HepG2 (cell line): ENCODE results near the gene FKBP10. TPM values are rescaled to one million over a fixed set of nuclear protein-coding genes. Genes with fewer than 3 reads are reported as not detected.

Experiments
- ATAC-seq: fragments of 200-7000 bp; cut with Tn5 transposase; 3 replicates; pipeline ENCODE4 v1.9.1; 2020; ENCODE audit warnings: mild to moderate bottlenecking, moderate library complexity
- BruUV-seq: library from RNA; stranded (reverse); fragments of 400-500 nt; replicated peaks from 2 replicates; lab custom pipeline; 2021; lab: Mats Ljungman, UMichigan
- CTCF ChIA-PET: fragments of 300-600 bp; formaldehyde crosslinking; extraction: SDS; loops from one replicate; lab custom pipeline; 2021; ENCODE audit warnings: low total read pairs, inconsistent platforms, low intra/inter-chr PET ratio; lab: Yijun Ruan, JAX
- POLR2A ChIA-PET: fragments of 350-600 bp; sonication (Branson Sonifier 250); formaldehyde crosslinking; loops from one replicate; lab custom pipeline; 2020; ENCODE audit warnings: antibody characterized with exemption, inconsistent platforms; lab: Yijun Ruan, JAX
- DNase-seq: peaks from one replicate; pipeline ENCODE4 v3.0.0-alpha.2; 2015; ENCODE audit warnings: low spot score
- FAIRE-seq: peaks from 3 replicates; lab custom pipeline; 2011; peaks lifted over from hg19 to GRCh38; lab: Jason Lieb, UNC
- H2AFZ ChIP-seq: one replicate; pipeline ENCODE4 v1.6.1; 2011; ENCODE audit warnings: low read length, inconsistent platforms
- H3K27ac ChIP-seq: fragments of 300-600 bp; 3 replicates; pipeline ENCODE4 v1.8.0; 2011; ENCODE audit warnings: mixed run types, mild to moderate bottlenecking, mixed read lengths, low read length, inconsistent platforms; ENCODE audit not compliant: insufficient read depth; ENCODE audit errors: extremely low read length
- H3K27me3 ChIP-seq, 2 experiments: fragments of 200-600 bp in 1 of 2; 2 replicates in 1 of 2; 3 replicates in 1 of 2; pipeline versions ENCODE4 v1.6.0 to v1.8.0; 2011; ENCODE audit warnings: low read length in 2 of 2, mild to moderate bottlenecking in 2 of 2, moderate library complexity in 2 of 2, inconsistent platforms in 1 of 2; ENCODE audit not compliant: insufficient read depth in 2 of 2, control insufficient read depth in 1 of 2
- H3K36me3 ChIP-seq, 2 experiments: fragments of 200-600 bp in 1 of 2; replicated peaks in 1 of 2; 2 replicates in 1 of 2; 3 replicates in 1 of 2; pipeline versions ENCODE4 v1.5.1 to v1.8.0; 2011; ENCODE audit warnings: low read length in 2 of 2, inconsistent platforms in 1 of 2; ENCODE audit not compliant: insufficient read depth in 2 of 2, control insufficient read depth in 1 of 2
- H3K4me1 ChIP-seq: 2 replicates; pipeline ENCODE4 v1.5.1; 2012; ENCODE audit warnings: low read length, inconsistent platforms; ENCODE audit not compliant: insufficient read depth
- H3K4me2 ChIP-seq: 2 replicates; pipeline ENCODE4 v1.6.0; 2011; ENCODE audit warnings: low read depth, low read length, inconsistent platforms
- H3K4me3 ChIP-seq, 3 experiments: fragments of 200-600 bp in 1 of 3; sonication (generic), shearing (Covaris generic) in 1 of 3; replicated peaks in 1 of 3; 2 replicates each; pipeline ENCODE4 v1.5.1; 2011 to 2016; ENCODE audit warnings: low read length in 3 of 3, inconsistent platforms in 2 of 3, low read depth in 2 of 3, mild to moderate bottlenecking in 2 of 3, control low read depth in 1 of 3, mixed read lengths in 1 of 3; ENCODE audit not compliant: insufficient read depth in 1 of 3
- H3K79me2 ChIP-seq: one replicate; pipeline ENCODE4 v1.6.1; 2011; ENCODE audit warnings: low read length, inconsistent platforms; ENCODE audit not compliant: insufficient read depth
- H3K9ac ChIP-seq: 2 replicates; pipeline ENCODE4 v1.6.0; 2011; ENCODE audit warnings: mild to moderate bottlenecking, low read depth, low read length, inconsistent platforms; ENCODE audit not compliant: insufficient read depth
- H3K9me3 ChIP-seq: 2 replicates; pipeline ENCODE4 v1.5.1; 2012; ENCODE audit warnings: mild to moderate bottlenecking, low read length
- H4K20me1 ChIP-seq: 2 replicates; pipeline ENCODE4 v1.6.0; 2011; ENCODE audit warnings: inconsistent platforms, mild to moderate bottlenecking, low read length, moderate library complexity; ENCODE audit not compliant: insufficient read depth
- ARHGAP35 ChIP-seq: sonication (generic); formaldehyde crosslinking; IDR thresholded peaks from 2 replicates; pipeline ENCODE4 v1.9.0; 2022; ENCODE audit warnings: mild to moderate bottlenecking, inconsistent platforms, moderate library complexity, missing genetic modification reagents, borderline replicate concordance
- CHD4 ChIP-seq: fragments of 200-600 bp; sonication (generic); IDR thresholded peaks from 2 replicates; pipeline ENCODE4 v1.7.0; 2017; ENCODE audit warnings: mild to moderate bottlenecking, low read length, borderline replicate concordance
- NFATC3 ChIP-seq: sonication (generic); formaldehyde crosslinking; IDR thresholded peaks from 2 replicates; pipeline ENCODE4 v1.5.1; 2020; ENCODE audit warnings: mild to moderate bottlenecking, missing genetic modification reagents
- REL ChIP-seq: sonication (generic); formaldehyde crosslinking; conservative IDR thresholded peaks from 2 replicates; pipeline ENCODE4 v1.8.0; 2022; ENCODE audit warnings: mild to moderate bottlenecking, missing genetic modification reagents, moderate library complexity
- SATB2 ChIP-seq: sonication (generic); formaldehyde crosslinking; IDR thresholded peaks from 2 replicates; pipeline ENCODE4 v1.5.0; 2020; ENCODE audit warnings: missing genetic modification reagents
- SNAI1 ChIP-seq: sonication (generic); formaldehyde crosslinking; IDR thresholded peaks from 2 replicates; pipeline ENCODE4 v1.5.0; 2020; ENCODE audit warnings: mild to moderate bottlenecking, missing genetic modification reagents, borderline replicate concordance
- YEATS2 ChIP-seq: sonication (generic); formaldehyde crosslinking; IDR thresholded peaks from 2 replicates; pipeline ENCODE4 v1.4.0; 2020; ENCODE audit warnings: missing genetic modification reagents, borderline replicate concordance
- ZC3H13 ChIP-seq: sonication (generic); formaldehyde crosslinking; IDR thresholded peaks from 2 replicates; pipeline ENCODE4 v1.8.1; 2023; ENCODE audit warnings: mild to moderate bottlenecking, missing genetic modification reagents, moderate library complexity
- ZNF121 ChIP-seq: sonication (generic); formaldehyde crosslinking; IDR thresholded peaks from 2 replicates; pipeline ENCODE4 v1.5.0; 2020; ENCODE audit warnings: mild to moderate bottlenecking, missing genetic modification reagents
- ZNF234 ChIP-seq: sonication (generic); formaldehyde crosslinking; conservative IDR thresholded peaks from 2 replicates; pipeline ENCODE4 v1.5.1; 2020; ENCODE audit warnings: mild to moderate bottlenecking, missing genetic modification reagents
- ZNF292 ChIP-seq: sonication (generic); formaldehyde crosslinking; IDR thresholded peaks from 2 replicates; pipeline ENCODE4 v1.8.1; 2022; ENCODE audit warnings: mild to moderate bottlenecking, low read depth, missing genetic modification reagents, borderline replicate concordance
- ZNF296 ChIP-seq: sonication (generic); formaldehyde crosslinking; conservative IDR thresholded peaks from 2 replicates; pipeline ENCODE4 v1.5.0; 2020; ENCODE audit warnings: mild to moderate bottlenecking, missing genetic modification reagents
- ZNF432 ChIP-seq: sonication (generic); formaldehyde crosslinking; IDR thresholded peaks from 2 replicates; pipeline ENCODE4 v1.5.0; 2020; ENCODE audit warnings: missing genetic modification reagents, mild to moderate bottlenecking, borderline replicate concordance
- ZNF530 ChIP-seq: sonication (generic); formaldehyde crosslinking; IDR thresholded peaks from 2 replicates; pipeline ENCODE4 v1.5.0; 2020; ENCODE audit warnings: low read depth, mild to moderate bottlenecking, missing genetic modification reagents
- ZNF564 ChIP-seq: sonication (generic); formaldehyde crosslinking; IDR thresholded peaks from 2 replicates; pipeline ENCODE4 v1.8.1; 2023; ENCODE audit warnings: mild to moderate bottlenecking, missing genetic modification reagents
- ZNF740 ChIP-seq: sonication (generic); formaldehyde crosslinking; IDR thresholded peaks from 2 replicates; pipeline ENCODE4 v1.4.0; 2020; ENCODE audit warnings: missing genetic modification reagents
- ZNF841 ChIP-seq: sonication (generic); formaldehyde crosslinking; IDR thresholded peaks from 2 replicates; pipeline ENCODE4 v1.8.1; 2023; ENCODE audit warnings: missing genetic modification reagents, borderline replicate concordance
- WGBS: methylation state at CpG from one replicate; pipeline ENCODE4 v1.1.6; 2017; ENCODE audit warnings: low lambda C conversion rate; 5-methylcytosine and 5-hydroxymethylcytosine counted together
- in situ Hi-C: cut with HindIII; loops from 2 replicates; pipeline ENCODE4 v1.10.0; 2017; ENCODE audit warnings: low pct_unique_long_range_greater_than_20kb; ENCODE audit not compliant: extremely low pct_ligation_motif_present
- intact Hi-C: fragments of 100-400 bp; cut with micrococcal nuclease; formaldehyde crosslinking; loops from one replicate; pipeline ENCODE4 v1.10.0; 2022; ENCODE audit not compliant: unreplicated experiment
- polyA plus RNA-seq, 8 experiments: library from polyadenylated mRNA; depleted of rRNA in 3 of 8; stranded (reverse) in 7 of 8; unstranded in 1 of 8; fragments of >200 nt; fragmentation: Illumina TruSeq in 4 of 8; extraction: Trizol in 4 of 8; gene quantifications; 2 replicates each; pipeline versions ENCODE4 v1.2.1 to v1.2.3, GENCODE V29; 2011 to 2016; ENCODE audit warnings: low read depth in 4 of 8, missing spikeins in 1 of 8, mixed read lengths in 1 of 8; ENCODE audit not compliant: insufficient read depth in 1 of 8
- total RNA-seq, 5 experiments: library from RNA; depleted of rRNA; stranded (reverse); fragments of >200 nt; fragmentation: Illumina TruSeq; extraction: Trizol; gene quantifications; 2 replicates each; pipeline ENCODE4 v1.2.3, GENCODE V29; 2016; ENCODE audit warnings: low read depth in 1 of 5
- TF ChIP-seq, protein P1 (sequence below): sonication (generic); formaldehyde crosslinking; IDR thresholded peaks from 2 replicates; pipeline ENCODE4 v1.5.1; 2020; ENCODE audit warnings: mild to moderate bottlenecking, missing genetic modification reagents, moderate library complexity
- TF ChIP-seq, protein P2 (sequence below): sonication (generic); formaldehyde crosslinking; IDR thresholded peaks from 2 replicates; pipeline ENCODE4 v1.5.1; 2020; ENCODE audit warnings: missing genetic modification reagents, mild to moderate bottlenecking, borderline replicate concordance

The FKBP10 gene
- total and polyA plus RNA-seq, 2 of the 13 experiments (the other 11 are each of a cell fraction or from before 2014, with no cell fraction given): 149 to 573 TPM

- Histone ChIP-seq H3K36me3 (no peaks in the 10 kb centered on the region), H3K4me2 (peak overlapping the region; percentile 81), H3K27ac (peak overlapping the region; percentile 62), H3K27me3 (no peaks in the 10 kb centered on the region; a peak in 1 of 5 replicates), H3K79me2 (peaks cover 6% of the 10 kb centered on the region), H3K4me3 (peak overlapping the region; percentile 60 to 90 (median 71)), H2AFZ (no peak overlapping the region), H4K20me1 (peaks cover 3% of the 10 kb centered on the region), H3K4me1 (peaks cover 34% of the 10 kb centered on the region), H3K9ac (peak overlapping the region; percentile 71), H3K9me3 (no peaks in the 10 kb centered on the region)
- BruUV-seq: no TSS peak
- ATAC-seq (peak; percentile 5), FAIRE-seq (no peak), DNase-seq (no peak)
- ChIA-PET POLR2A (interaction anchor here (1.0 to 3.5 kb wide), 19 partner anchors 9 to 231 kb away, joined by 3 to 95 read pairs (median 7); partner anchors contain the start of genes DNAJC7, EIF1, HAP1 and KLHL11), CTCF (interaction anchor here (1.3 kb wide), 1 partner anchor 8 kb away, joined by 5 read pairs; no protein-coding TSS in a partner anchor)
- WGBS: 0% methylated on average over 14 of the region's 22 CpGs
- intact Hi-C loops (loop anchor here (1.0 kb wide), 2 partner anchors 9 to 13 kb away; no protein-coding TSS in a partner anchor), in situ Hi-C loops (no loop called here)
- no peak for TF ChIP-seq ZNF564
- TF ChIP-seq ZC3H13 (CRISPR knock-in tag): peak; percentile 82; the same call in 1 of the 2 replicates
- TF ChIP-seq, protein P1, sequence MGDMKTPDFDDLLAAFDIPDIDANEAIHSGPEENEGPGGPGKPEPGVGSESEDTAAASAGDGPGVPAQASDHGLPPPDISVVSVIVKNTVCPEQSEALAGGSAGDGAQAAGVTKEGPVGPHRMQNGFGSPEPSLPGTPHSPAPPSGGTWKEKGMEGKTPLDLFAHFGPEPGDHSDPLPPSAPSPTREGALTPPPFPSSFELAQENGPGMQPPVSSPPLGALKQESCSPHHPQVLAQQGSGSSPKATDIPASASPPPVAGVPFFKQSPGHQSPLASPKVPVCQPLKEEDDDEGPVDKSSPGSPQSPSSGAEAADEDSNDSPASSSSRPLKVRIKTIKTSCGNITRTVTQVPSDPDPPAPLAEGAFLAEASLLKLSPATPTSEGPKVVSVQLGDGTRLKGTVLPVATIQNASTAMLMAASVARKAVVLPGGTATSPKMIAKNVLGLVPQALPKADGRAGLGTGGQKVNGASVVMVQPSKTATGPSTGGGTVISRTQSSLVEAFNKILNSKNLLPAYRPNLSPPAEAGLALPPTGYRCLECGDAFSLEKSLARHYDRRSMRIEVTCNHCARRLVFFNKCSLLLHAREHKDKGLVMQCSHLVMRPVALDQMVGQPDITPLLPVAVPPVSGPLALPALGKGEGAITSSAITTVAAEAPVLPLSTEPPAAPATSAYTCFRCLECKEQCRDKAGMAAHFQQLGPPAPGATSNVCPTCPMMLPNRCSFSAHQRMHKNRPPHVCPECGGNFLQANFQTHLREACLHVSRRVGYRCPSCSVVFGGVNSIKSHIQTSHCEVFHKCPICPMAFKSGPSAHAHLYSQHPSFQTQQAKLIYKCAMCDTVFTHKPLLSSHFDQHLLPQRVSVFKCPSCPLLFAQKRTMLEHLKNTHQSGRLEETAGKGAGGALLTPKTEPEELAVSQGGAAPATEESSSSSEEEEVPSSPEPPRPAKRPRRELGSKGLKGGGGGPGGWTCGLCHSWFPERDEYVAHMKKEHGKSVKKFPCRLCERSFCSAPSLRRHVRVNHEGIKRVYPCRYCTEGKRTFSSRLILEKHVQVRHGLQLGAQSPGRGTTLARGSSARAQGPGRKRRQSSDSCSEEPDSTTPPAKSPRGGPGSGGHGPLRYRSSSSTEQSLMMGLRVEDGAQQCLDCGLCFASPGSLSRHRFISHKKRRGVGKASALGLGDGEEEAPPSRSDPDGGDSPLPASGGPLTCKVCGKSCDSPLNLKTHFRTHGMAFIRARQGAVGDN: peak; percentile 89; the same call in 1 of the 2 replicates
- no peak for TF ChIP-seq ZNF530 (CRISPR knock-in tag)
- 0 out of 2 replicates have a peak, but pooled peaks have one; percentile 46 for TF ChIP-seq CHD4
- no peak for TF ChIP-seq ARHGAP35 (CRISPR knock-in tag)
- TF ChIP-seq ZNF296 (CRISPR knock-in tag): no peak
- TF ChIP-seq REL (CRISPR knock-in tag): peak; percentile 73; the same call in 1 of the 2 replicates
- TF ChIP-seq ZNF121 (CRISPR knock-in tag): peak; percentile 7; the same call in 1 of the 2 replicates
- peak; percentile 77; the same call in 1 of the 2 replicates for TF ChIP-seq NFATC3
- TF ChIP-seq ZNF234 (CRISPR knock-in tag): no peak
- peak; percentile 31; the same call in 1 of the 2 replicates for TF ChIP-seq ZNF740 (CRISPR knock-in tag)
- 0 out of 2 replicates have a peak, but pooled peaks have one; percentile 21 for TF ChIP-seq ZNF292 (CRISPR knock-in tag)
- TF ChIP-seq, protein P2, sequence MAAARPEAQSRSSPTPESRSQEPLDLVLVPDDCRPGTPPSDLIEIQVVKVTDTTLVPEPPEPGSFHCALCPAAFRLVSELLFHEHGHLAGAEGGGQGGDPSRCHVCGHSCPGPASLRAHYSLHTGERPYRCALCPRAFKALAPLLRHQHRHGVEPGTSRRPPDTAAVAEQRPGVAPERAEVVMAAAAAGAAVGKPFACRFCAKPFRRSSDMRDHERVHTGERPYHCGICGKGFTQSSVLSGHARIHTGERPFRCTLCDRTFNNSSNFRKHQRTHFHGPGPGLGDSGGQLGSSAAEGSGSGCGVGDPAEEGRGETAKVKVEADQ (CRISPR knock-in tag): peak; percentile 86; the same call in 1 of the 2 replicates
- TF ChIP-seq SNAI1: 0 out of 2 replicates have a peak, but pooled peaks have one; percentile 84
- no peak for TF ChIP-seq ZNF432 (CRISPR knock-in tag)
- peak; percentile 60; the same call in 1 of the 2 replicates for TF ChIP-seq ZNF841
- TF ChIP-seq YEATS2 (CRISPR knock-in tag): 0 out of 2 replicates have a peak, but pooled peaks have one; percentile 19
- TF ChIP-seq SATB2 (CRISPR knock-in tag): no peak
Measured at GRCh38 chr17:41785859-41786226, 27.0 kb upstream of the FKBP10 start.
